HCT116 (cell line): Measurements from ENCODE around the gene CTBP1.

Source experiments
- EZH2phosphoT487 ChIP-seq: fragments of 200-600 bp; IDR thresholded peaks from 2 replicates; pipeline ENCODE4 v1.6.1; 2018; ENCODE audit warnings: antibody characterized with exemption, borderline replicate concordance
- POLR2A ChIP-seq: IDR thresholded peaks from 2 replicates; pipeline ENCODE4 v1.7.0; 2011; ENCODE audit warnings: borderline replicate concordance; ENCODE audit not compliant: insufficient read depth, insufficient read length; ENCODE audit errors: extremely low read depth
- SIN3A ChIP-seq: IDR thresholded peaks from 2 replicates; pipeline ENCODE4 v1.6.1; 2012; ENCODE audit warnings: low read depth
- TF ChIP-seq, protein P1 (sequence below), 3 experiments: fragments of 200-600 bp in 1 of 3; sonication (generic) in 1 of 3; IDR thresholded peaks in 2 of 3; conservative IDR thresholded peaks in 1 of 3; 2 replicates each; pipeline ENCODE4 v1.5.1; 2012 to 2017; ENCODE audit warnings: low read depth in 2 of 3, low read length in 2 of 3, antibody characterized with exemption in 1 of 3, borderline replicate concordance in 1 of 3, control low read depth in 1 of 3, mild to moderate bottlenecking in 1 of 3, mixed read lengths in 1 of 3, mixed run types in 1 of 3, moderate library complexity in 1 of 3; ENCODE audit not compliant: insufficient read depth in 1 of 3
- TF ChIP-seq, protein P2 (sequence below): IDR thresholded peaks from 2 replicates; pipeline ENCODE4 v1.6.1; 2012

DNA sequence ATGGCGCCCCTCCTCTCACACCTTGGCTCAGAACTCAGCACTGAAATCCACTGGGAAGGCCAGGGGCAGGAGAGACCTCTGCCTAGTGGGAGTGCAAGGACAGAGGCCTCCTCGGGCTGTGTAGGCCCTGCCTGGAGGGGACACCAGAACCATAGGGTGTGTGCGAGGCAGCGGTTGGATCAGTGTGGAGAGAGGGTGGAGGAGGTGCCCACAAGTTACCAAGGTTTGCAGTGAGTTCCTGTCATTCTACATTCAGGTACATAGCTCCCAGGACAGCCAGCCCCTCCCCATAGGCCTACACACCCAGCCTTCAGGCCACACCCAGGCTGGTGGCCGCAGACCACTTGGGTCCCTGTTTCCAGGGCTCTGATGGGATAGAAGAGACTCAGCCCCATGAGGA lies 57.3 kb downstream of the CTBP1 start:
- TF ChIP-seq, protein P1, sequence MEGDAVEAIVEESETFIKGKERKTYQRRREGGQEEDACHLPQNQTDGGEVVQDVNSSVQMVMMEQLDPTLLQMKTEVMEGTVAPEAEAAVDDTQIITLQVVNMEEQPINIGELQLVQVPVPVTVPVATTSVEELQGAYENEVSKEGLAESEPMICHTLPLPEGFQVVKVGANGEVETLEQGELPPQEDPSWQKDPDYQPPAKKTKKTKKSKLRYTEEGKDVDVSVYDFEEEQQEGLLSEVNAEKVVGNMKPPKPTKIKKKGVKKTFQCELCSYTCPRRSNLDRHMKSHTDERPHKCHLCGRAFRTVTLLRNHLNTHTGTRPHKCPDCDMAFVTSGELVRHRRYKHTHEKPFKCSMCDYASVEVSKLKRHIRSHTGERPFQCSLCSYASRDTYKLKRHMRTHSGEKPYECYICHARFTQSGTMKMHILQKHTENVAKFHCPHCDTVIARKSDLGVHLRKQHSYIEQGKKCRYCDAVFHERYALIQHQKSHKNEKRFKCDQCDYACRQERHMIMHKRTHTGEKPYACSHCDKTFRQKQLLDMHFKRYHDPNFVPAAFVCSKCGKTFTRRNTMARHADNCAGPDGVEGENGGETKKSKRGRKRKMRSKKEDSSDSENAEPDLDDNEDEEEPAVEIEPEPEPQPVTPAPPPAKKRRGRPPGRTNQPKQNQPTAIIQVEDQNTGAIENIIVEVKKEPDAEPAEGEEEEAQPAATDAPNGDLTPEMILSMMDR (IDR thresholded peaks at IDR 0.05 in 2 of 3, conservative IDR thresholded peaks at IDR 0.05 in 1 of 3; ENCODE audit: borderline replicate concordance in 1 of 3, insufficient read depth in 1 of 3, low read depth in 2 of 3, low read length in 2 of 3) = no peak
- TF ChIP-seq EZH2phosphoT487 (no peak), POLR2A (no peak), SIN3A (no peak)
- TF ChIP-seq, protein P2, sequence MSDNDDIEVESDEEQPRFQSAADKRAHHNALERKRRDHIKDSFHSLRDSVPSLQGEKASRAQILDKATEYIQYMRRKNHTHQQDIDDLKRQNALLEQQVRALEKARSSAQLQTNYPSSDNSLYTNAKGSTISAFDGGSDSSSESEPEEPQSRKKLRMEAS = no peak
